ENCODE results near the gene RAB3GAP1. TPM values are rescaled to one million over a fixed set of nuclear protein-coding genes. Genes with fewer than 3 reads are reported as not detected.
"Not testable (repeated sequence)": the region's sequence is repeated elsewhere in the genome, so short reads cannot be mapped to it uniquely, and the experiment has no call there.

Gene RAB3GAP1
- polyA plus RNA-seq, 3 donors = 48.9 to 61.4 (median 55.5) TPM

DNA sequence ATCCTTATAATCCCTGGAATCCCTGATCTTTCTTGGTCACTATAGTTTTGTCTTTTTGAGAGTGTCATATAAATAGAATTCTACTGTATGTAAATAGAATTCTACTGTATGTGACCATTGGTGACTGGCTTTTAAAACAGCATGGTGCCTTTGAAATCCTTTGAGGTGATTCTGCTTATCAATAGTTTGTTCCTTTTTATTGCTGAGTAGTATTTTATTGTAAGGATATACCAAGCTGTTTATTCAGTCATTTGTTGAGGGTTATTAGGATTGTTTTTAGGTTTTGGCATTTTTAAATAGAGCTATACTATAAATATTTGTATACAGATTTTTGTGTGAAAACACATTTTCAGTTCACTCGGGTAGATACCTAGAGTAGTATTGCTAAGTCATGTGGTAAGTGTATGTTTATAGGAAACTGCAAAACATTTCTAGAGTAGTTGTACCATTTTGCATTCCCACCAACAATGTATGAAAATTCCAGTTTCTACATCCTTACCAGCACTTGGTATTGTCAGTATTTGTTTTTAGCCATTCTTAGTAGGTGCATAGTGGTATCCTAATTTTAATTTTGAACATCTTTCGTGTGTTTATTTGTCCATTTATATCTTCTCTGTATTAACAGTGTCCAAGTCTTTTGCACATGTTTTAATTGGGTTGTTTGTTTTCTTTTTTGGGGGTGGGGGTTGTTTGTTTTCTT, 45.6 kb downstream of the RAB3GAP1 start:
- DNase-seq = no peak

DNA sequence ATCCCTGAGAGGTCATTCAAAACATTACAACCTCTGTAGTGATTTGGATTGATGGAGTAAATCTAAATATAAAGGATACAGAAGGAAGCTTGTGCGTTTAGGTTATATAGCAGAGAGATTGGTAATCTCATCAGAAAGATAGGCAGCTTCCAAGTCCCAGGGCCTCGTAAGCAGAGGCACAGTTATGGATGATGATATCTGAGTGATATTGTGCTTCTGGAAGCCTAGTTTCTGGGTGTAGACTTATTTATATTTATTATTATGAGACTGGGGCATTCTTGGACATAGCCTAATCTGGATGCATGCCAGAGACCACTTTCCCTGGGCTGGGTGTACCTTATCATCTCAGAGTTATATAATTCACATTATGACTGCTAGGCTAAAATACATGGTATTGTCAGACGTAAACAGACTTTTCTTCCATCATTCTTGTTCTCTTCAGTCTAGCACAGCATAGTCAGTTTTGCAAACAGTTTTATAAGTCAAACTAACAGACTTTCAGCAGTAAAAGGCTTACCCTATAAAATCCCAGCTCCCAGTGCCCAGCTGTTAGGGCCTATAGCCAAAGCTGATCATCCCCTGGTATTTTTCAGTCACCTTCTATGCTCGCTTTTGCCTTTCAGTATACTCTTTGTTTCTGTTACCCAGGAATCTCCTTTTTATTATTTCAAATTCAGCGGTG, 47.9 kb downstream of the RAB3GAP1 start:
- no peak for DNase-seq

DNA sequence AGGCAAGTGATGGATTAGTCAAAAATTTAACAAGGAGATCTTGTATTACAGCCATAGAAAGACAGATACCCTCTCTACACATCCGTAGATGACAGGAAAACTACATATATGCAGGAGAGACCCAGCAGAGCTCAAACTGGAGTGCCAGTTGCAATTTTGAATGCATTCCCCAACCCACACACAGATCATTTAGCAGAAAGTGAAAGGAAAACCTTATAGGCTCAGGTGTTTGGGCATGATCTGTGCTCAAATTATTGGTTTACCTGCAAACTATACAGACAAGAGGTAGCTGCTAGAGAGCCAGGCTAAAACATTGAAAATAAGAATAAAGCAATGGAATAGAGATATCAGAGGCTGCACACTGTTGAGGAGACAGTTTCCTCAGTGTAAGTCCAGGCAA, 51.8 kb downstream of the RAB3GAP1 start:
- DNase-seq = no peak

DNA sequence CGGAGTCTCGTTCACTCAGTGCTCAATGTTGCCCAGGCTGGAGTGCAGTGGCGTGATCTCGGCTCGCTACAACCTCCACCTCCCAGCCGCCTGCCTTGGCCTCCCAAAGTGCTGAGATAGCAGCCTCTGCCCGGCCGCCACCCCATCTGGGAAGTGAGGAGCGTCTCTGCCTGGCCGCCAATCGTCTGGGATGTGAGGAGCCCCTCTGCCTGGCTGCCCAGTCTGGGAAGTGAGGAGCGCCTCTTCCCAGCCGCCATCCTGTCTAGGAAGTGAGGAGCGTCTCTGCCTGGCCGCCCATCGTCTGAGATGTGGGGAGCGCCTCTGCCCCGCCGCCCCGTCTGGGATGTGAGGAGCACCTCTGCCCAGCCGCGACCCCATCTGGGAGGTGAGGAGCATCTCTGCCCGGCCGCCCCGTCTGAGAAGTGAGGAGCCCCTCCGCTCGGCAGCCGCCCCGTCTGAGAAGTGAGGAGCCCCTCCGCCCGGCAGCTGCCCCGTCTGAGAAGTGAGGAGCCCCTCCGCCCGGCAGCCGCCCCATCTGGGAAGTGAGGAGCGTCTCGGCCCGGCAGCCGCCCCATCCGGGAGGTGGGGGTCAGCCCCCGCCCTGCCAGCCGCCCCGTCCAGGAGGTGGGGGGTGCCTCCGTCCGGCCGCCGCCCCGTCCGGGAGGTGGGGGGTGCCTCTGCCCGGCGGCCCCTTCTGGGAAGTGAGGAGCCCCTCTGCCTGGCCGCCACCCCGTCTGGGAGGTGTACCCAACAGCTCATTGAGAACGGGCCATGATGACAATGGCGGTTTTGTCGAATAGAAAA, 53.6 kb downstream of the RAB3GAP1 start:
- DNase-seq = not testable (repeated sequence)

DNA sequence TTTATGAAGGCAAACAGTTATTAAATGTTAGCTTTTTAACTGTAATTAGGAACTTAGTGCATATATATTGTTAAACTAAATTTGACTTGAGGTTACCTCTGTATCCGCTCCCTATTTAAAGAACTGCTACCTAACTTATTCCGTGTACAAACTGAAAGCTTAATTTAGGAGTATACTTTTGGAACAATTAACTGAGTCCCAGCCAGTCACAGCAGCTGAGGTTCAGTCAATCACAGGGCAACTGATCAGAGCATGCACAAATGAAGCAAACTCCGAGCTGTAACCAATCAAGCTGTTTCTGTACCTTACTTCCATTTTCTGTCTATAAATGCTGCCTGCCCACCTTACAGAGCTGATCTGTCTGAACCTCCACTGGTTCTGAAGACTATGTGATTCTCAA, 61.2 kb downstream of the RAB3GAP1 start:
- no peak for DNase-seq

DNA sequence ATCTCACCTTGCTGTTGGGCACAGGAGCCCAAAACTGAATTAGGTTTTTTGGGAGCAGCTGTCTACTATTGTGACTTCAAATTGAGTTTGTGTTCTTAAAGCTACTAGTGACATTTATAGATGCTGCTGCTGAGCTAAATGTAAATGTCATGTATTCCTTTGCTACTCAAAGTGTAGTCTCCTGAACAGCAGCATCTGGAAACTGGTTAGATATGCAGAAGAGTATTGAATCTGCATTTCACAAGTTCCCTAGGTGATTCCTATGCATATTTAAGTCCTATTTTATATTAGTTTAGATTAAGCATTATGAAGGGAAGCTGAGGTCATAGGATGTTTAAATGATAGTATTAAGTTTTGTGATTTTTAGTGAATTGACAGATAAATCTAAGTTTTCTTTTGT, 67.5 kb downstream of the RAB3GAP1 start:
- DNase-seq = no peak

DNA sequence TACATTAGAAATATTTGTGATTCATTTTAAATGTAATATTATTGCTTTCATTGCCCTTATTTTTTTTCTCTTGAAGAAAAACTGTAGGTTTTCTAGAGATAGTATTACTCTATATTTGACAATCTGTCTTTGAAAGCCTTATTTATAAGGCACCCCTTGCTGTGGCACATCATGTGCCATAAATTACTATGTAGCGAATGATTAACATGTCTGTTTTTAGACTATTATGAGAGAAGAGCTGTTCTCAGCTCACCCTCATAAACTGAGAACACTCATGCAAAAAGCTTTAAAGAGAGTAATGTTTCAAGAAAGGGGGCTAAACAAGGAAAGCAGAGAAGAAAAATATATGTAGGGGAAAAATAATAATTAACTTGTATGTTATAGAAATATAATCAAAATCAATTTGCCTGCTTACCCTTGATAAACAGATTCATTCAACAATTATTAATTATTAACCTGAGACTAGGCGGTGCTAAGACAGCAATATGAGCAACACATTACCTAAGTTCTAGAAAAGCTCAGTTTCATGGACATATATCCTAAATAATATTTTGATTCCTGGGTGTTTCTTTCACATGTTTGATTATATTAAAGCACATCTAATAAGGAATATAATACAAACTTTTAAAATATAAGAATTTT, 69.0 kb downstream of the RAB3GAP1 start:
- no peak for DNase-seq

DNA sequence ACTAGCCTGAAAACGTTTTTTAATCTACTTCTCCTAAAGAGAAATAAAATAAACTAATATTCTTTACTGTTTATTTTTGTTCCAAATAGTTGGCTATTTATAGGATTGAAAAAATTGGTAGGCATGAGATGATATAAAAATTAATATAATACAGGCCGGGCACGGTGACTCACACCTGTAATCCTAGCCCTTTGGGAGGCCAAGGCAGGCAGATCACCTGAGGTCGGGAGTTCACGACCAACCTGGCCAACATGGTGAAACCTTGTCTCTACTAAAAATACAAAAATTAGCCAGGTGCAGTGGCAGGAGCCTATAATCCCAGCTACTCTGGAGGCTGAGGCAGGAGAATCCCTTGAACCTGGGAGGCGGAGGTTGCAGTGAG, 69.6 kb downstream of the RAB3GAP1 start:
- not testable (repeated sequence) for DNase-seq

DNA sequence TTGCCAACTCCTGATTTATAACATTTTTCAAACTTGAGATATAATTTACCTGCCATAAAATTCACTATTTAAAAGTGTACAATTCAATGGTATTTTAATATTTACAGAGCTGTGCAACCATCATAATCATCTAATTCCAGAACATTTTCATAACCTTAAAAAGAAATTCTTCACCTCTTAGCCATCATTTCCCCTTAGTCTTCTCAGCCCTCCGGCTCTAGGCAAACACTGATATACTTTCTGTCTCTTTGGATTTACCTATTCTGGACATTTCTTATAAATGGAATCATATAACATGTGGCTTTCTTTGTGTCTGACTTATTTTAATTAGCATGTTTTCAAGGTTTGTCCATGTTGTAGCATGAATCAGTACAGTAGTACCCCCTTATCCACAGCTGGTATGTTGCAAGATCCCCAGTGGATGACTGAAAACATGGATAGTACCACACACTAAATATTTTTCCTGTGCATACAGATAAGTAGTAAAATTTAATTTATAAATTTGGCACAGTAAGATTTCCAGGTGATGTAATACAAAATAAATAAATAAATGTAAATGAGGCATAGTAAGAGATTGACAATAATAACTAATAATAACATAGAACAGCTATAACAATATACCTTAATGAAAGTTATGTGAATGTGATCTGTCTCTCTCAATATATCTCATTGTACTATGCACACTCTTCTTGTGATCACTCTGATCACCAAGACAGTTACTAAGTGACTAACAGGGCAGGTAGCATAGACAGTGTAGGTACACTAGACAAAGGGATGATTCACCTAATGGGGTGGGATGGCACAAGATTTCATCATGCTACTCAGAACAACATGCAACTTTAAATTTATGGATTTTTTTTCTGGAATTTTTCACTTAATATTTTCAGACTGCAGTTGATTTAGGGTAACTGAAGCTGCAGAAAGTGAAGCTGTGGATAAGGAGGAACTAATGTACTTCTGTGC, 73.1 kb downstream of the RAB3GAP1 start:
- DNase-seq = no peak

DNA sequence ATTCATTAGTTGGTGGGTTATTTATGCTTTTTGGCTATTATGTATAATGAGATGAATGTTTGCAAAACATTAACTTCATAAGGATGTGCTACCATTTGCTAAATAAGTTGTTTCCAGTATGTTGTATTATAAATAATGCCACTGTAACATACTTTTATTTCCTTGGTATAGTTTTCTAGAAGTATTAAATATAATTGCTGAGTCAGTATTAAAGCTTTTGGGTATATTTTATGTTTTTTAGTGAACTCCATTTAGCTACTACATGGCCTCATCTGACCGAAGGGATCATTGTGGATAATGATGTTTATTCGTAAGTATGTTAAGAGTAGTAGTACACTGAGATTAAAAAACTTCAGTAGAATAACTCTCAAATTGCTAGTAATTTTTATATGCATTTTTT, 73.8 kb downstream of the RAB3GAP1 start:
- no peak for DNase-seq

DNA sequence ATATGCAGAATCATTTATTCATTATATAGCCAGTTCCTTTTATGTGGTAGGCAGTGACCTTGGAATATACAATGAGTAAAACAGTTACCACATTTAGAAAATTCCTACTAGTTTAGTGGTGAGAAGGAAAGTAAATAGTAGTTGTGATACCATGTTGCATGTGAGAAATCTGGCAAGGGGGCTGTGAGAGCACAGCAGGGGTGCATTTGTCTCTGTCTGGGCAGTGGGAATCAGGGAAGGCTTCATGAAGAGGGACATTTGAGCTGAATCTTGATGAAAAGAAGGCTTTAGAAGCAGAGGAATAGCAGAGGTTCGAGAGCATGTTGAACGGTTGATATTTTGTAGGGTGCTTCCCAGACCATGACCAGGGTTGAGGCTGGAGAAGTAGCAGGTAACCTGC, 78.7 kb downstream of the RAB3GAP1 start:
- DNase-seq = no peak

DNA sequence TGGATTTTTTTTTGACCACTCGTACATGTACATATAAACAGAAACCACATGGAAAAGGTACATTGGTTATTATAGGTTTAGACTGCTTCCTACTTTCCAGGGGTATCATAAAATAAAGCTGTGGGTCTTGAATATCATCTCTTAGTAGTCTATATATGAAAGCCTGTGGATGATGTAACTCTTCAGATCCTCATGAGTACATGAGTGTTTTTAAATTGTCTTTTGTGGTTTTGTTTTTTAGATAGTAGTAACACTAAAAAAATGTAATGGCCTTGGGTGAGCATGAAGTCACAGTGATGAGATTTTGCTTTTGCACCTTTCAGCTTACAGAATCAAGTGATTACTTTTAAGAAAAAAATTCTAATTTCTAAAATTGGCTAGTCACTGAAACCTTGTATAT, 80.2 kb downstream of the RAB3GAP1 start:
- DNase-seq = no peak

DNA sequence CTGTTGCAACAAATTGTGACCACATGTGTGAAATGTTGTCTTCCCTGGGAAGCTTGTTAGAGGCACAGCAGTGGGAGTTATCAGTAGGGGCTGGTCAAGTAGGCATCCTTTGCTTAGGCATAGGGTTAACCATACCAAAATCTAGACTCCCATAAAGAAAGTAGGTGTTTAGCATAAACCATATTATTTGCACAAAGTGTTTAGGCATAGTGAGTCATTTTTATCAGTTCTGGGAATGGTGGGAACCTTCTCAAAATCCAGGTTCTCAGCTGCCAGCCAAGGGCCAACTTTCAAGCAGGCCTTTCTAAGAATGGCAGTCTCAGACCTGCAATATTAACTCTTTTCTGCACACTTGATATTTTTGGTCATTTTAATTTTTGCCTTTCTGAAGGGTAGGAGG, 88.5 kb downstream of the RAB3GAP1 start:
- DNase-seq = no peak

DNA sequence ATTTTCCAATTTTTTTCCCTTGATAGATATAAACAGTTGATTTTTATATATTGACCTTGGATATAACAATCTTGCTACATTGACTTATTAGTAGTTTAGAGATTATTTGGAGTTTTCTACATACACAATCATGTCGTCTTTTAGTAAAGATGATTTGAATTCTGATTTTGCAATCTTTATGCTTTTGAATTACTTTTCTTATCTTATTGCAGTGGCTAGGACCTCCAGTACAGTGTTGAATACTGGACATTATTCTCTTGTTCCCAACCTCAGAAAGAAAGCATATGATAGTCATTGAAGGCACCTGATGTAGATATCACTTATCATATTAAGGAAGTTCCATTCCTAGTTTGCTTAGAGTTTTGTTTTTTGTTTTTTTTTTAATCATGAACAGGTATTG, 90.2 kb downstream of the RAB3GAP1 start:
- DNase-seq = no peak

DNA sequence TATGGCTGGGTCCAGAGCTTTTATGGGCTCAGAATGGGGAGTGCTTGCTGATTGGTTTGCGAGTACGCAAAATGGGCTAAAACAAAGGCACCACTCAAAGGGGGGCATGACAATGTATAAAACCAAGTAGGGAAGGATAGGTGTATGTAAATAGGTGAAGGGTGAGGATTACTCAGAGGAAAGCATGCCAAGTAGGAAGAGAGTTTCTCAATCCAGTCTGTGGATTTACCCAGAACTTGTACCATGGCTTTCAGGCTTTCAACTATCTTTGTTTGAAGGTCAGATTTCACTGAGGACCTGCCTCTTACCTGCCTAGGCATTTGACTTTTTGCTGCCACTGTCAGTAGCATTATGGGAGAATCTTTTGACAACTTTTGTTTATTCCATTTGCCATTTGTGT, 92.3 kb downstream of the RAB3GAP1 start:
- DNase-seq = no peak

DNA sequence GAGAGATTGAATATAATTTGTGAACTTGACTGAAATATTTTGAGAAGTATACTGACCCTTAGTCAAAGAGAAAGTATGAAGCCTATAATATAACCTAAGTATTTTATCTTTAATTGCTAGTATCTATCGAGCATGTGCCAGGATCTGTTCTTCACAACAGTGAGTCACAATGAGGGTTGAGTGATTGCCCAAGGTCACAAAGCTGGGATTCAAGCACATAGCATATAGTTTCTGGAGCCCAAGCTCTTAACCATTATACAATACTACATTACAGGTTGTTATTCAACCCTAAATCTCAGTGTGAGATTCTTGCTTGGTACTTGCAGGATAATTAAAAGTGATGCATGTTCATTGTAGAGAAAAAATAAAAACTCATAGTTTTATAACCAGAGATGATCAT, 97.2 kb downstream of the RAB3GAP1 start:
- no peak for DNase-seq

DNA sequence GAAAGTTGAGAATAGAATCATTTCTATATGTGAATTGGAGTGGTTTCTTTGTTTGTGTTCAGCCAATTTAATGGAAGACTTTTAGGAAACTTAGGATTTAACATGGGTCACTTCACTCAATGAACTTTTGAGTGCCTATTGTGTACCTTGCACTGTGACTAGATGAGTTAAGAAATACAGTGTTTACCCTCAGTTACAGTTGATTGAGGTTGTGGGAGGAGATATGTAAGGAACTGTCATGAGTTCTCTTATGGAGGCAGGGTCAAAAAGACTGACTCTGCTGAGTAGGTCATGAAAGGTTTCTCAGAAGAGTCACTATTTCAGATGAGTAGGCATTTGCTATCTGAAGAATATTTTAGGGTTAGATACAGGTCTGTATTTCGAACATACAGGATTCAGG, 98.6 kb downstream of the RAB3GAP1 start:
- no peak for DNase-seq

DNA sequence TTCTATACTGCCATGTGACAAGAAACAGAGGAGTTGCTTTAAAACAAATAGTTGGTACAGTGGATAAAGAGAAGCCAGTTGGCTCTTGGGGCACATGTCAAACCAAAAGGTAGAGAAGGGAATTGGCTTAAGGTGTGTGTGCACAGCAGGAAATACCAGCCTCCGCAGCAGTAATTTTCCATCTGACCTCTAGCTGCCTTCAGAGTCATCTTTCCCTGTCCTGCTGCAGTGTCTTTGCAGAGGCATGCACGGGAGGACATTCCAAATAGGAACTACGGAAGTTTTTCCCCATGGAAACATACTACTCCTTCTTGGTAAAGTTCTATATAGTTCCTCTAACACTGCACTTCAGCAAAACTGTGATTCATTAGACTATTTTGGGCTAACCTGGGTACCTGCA, 99.5 kb downstream of the RAB3GAP1 start:
- no peak for DNase-seq

DNA sequence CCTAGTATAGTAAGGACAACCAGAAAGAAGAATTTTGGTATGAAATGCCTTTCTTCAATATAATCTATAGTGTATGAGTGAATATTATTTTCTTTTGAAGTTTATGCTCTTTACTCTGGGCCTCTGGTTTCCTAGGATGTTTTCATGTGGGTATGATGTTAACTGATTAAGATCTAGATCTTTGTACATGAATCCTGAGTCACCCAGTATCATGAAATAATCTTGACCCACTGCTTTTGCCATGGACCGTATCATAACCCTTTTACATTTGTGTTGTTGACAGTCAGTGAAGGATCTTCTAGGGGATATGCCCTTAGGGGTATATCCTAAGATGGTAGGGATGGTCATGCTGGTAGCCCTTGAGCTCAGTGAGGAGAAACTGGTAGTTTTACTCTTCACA, 100.3 kb downstream of the RAB3GAP1 start:
- DNase-seq = no peak

DNA sequence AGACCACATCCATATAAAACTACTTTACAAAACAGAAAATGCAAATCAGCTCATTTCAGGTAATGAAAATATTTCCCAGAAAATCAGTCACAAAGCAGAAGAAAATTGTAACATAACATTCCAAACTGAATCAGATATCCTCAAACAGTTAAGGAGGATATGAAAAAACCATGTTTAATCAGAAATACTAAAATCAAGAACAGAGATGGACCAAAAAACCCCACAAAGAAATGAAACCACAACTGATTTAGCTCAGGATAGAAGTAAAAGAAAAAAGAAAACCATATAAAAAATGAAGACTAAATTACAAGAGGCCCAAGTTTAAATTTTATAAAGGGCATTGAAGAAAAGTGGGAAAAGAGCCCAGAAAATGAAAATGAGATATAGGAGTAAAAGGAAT, 102.9 kb downstream of the RAB3GAP1 start:
- DNase-seq = no peak

DNA sequence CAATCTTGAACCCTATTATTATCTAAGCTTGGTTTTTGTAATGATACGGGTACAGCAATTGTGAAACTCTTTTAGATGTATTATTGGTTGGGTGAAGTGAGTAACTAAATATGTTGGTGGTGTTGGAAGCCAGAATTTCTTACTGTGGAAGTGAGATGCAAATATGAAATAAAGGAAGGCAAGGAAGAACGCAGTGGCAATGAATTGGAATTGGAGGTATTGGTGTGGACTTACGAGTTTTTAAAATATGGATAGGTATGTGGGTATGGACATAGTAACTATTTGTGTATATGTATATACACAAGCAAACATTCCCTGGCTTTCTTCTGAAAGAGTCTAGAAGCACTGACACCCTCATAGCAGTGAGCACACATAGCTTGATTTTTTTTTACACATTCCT, 105.8 kb downstream of the RAB3GAP1 start:
- DNase-seq = no peak

Data from renal pelvis (tissue), 4 donors.